Activated gamma-delta T cell treated with anti-CD3 and anti-CD28 coated beads, Interleukin-2, amount 50 U/mL, for 16 hours (primary cell): Measurements from ENCODE around the gene C4BPB.

Source experiments
- DNase-seq: peaks from one replicate; pipeline ENCODE4 v3.0.0-alpha.2; 2020; ENCODE audit warnings: low read depth

C4BPB gene

DNA sequence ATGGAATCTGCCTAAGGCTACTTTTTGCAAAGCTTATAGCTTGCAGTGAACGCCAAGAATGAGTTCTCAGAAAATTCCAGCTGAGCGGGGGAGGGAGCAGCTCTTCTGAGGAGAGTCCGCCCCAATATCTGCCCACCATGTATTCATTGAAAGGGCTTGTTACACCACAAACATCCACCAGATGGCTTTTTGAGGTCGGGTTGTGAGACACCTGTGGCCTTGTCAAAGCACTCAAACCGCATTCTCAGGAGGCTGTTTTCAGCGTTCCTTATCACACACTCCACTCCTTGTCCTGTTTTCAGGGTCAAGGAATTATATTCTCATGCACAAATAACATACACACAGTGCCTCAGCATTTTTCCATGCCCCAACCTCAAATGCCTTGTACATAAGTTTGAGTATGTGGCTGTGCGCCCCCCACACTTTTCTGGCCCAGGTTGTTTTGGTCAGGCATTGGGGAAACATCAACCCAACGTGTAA is 3.9 kb upstream of the C4BPB start:
- DNase-seq: peak; percentile 33

DNA sequence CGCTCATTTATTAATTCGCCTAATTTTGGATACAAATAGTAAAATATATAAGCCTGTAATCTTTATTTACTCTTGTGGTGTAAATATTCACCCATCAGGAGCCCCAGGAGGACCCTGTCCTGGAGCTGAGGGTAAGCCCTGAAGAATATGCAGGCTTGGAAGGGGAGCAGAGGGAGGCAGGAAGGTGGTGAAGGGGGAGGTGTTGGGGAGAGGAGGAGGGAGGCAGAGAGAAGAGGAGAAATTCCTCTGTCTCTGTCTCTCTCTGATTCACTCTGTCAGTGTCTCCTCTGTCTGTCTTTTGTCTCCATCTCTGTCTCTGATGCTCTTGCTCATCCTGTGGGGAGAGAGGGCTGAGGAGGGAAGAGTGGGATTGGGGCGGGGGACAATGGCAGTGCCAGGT is 2.8 kb upstream of the C4BPB start:
- no peak for DNase-seq

DNA sequence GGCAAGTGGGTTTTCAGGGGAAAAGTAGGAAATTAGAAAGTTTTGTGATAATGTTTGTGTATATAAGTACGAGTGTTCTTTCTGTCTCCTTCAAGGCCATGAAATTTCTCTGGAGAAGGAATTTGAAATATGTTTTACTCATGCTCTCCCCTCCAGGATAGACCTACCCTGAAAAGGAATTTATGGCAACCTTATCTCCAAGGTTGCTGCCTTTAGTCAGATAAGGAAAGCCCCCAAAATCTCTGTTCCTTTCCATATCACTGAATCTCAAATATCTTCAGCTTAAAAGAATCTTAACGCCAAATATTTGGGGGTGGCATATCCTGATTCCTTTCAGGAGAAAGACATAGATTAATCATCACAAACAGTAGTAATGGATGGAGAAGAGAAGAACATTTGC is 499 bp upstream of the C4BPB start:
- DNase-seq: no peak

DNA sequence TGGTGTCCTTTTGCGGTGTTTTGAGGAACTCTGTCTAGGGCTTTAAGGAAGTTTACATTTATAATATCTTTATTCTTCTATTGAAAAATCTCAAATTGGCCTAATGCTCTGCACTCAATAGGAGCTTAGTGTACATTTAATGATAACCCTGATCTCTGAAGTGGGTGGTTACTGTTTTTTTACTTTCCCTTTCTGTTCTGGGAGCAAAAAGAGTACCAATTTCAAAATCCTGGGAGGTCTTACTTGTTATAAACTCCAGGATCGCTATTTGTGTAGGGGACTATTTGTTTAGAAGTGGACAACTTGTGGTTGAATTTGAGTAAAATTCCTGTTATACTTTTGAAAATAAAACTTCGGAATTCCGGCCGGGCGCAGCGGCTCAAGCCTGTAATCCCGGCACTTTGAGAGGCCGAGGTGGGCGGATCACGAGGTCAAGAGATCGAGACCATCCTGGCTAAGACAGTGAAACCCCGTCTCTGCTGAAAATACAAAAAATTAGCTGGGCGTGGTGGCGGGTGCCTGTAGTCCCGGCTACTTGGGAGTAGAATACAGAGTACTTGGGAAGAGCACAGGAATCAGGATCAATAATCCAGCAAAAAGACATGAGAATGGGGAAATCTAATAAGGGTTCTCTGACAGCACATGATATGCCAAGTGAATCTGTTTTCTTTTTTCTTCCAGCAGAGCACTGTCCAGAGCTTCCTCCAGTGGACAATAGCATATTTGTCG is 1.1 kb downstream of the C4BPB start:
- DNase-seq: no peak

DNA sequence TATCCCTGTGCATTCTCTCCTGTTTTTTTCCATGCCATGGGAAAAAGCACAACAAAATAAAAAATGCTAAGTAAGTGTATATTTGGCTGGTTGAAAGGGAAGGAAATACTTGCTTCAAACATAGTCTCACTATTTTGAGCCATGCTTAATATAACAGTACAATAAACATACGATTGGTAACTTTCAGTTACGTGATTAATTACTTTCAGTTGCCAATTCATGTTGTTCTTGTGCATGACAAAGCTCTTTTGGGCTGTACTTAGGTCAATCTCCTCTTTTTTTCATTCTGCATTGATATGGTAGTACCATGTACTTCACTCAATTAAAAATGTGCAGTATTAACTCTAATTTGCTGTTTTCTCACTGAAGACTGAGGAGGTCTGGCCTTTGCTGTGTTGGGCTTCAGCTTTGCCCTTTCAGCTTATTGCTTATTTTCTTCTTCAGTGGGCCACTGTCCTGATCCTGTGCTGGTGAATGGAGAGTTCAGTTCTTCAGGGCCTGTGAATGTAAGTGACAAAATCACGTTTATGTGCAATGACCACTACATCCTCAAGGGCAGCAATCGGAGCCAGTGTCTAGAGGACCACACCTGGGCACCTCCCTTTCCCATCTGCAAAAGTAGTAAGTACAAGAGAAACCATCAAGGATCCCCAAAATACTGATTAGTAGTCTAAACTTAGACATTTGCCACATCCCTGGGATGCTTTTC is 2.7 kb downstream of the C4BPB start:
- no peak for DNase-seq

DNA sequence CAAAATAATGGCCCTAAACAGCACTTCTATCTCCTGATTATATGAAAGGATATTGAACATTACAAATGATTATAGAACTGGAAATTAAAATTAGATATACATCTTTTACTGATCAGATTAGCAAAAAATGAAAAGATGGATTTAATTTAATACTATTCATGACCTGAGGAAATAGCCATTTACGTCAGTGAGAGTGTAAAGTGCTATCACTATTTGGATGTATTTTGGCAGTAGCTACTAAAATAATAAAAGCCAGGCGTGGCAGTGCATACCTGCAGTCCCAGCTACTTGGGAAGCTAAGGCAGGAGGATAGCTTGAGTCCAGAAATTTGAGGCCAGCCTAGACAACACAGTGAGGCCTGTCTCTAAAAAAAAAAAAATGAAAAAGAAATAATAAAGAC is 5.3 kb downstream of the C4BPB start:
- DNase-seq: no peak

DNA sequence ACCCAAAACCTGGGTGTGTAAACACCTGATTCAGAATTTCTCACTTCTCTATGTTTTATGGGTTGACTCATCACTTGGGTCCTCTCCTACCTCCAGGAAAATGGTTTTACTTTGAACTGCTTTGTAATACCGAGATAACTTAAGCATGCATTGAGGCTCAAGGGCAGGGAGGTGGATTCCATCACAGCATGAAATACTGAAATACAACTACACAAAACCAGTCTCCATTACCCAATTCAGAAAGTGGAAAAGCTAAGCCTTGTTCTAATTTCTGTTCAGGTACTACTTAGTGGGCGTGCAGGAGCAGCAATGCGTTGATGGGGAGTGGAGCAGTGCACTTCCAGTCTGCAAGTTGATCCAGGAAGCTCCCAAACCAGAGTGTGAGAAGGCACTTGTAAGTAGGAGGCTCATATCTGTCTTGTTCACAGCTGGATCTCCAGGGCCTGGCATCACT is 9.2 kb downstream of the C4BPB start:
- DNase-seq: no peak

DNA sequence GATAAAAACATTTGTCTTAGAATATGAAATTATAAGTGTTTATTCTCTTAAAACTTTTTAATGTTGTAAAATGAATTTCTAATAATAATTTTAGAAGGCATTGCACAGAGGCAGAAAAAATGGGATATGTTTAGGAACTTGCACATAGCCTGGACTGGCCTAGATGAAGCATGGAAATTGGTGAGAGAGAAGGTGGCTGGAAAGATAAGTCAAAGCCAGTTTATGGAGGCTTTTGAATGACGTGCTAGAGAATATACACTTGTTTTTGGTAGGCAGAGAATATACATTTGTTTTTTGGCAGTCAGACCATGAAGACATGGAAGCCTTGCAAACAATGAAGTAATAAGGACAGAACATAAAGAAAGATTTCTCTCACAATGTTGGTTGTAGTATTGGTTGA is 13.1 kb downstream of the C4BPB start:
- DNase-seq: no peak

DNA sequence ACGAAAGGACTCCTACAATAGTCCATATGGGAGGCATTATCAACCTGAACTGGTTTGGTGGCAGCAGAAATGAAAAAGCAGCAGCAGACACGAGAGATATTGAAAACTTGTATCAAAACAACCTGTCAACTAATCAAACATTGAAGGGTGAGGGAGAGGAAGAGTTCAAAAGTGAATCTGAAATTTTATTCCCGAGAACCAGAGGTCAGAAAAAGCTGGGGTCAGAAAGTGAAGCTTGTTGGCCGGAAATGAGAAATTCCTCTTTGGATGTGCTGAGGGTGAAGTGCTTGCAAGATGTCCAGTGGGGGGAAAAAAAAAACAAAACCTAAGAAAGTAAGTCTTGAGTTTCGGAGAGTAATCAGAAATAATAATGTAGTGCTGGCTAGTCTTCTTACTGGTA is 13.5 kb downstream of the C4BPB start:
- DNase-seq: no peak

DNA sequence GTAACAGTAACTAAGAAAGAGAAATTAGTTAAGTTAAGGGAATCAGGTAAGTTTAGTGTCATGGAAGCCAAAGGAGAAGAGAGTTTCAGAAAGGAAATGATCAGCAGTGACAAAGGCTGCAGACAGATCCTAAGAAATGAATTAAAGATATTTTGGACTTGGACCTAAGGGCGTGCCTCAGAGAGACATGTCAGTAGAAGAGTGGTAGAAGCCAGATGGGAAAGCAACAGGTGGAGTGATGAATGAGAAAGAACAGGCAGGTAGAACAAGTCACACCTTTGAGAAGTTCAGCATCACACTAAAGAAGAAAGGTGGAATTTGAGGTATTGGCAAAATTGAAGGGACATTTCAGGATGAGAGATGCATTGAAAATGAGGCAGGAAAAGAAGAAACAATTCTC is 14.0 kb downstream of the C4BPB start:
- DNase-seq: no peak

DNA sequence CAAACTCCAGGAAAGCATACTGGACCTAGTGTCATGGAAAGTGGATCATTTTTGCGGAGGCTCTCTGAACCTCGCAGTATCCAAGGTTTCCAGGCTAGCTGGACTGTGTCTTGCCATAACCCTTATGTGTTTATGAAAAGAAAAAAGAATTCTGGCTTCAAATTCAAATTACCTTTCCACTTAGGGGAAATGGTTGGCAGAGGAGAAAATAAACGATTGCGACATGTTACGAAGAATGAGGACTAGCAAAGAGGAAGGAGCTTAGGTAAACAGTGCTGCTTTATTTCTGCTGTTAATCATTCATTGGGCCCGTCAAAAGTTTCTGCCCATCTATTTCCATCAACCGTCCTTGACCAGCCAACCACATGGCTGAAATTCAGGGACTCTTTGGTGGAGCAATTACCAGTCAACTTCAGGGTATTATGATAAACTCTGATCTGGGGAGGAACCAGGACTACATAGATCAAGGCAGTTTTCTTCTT is 15.3 kb downstream of the C4BPB start, which contains the start of gene C4BPA:
TSS of gene C4BPA (plus strand) at position 342 of the 482 bp plus-strand sequence. CDS start 8,793 bp downstream, outside the sequence.
- no peak for DNase-seq

DNA sequence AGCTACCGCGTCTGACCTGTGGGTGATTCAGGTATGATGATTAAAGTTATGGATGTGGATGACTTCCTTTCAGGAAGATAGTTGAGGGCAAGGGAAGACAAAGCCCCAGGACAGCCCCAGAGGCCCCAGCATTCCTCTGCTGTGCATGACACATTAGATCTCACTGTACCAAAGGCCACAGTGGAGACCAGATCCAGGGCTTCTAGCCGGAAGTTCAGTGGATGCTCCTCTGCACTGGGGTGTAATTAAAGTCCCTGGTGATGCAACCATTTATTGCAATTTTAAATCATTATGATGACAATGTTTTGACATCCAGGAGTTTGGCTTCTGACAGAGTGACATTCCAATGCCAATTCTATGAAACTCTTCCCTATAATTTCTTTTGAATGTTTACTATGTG is 20.3 kb downstream of the C4BPB start:
- DNase-seq: no peak

DNA sequence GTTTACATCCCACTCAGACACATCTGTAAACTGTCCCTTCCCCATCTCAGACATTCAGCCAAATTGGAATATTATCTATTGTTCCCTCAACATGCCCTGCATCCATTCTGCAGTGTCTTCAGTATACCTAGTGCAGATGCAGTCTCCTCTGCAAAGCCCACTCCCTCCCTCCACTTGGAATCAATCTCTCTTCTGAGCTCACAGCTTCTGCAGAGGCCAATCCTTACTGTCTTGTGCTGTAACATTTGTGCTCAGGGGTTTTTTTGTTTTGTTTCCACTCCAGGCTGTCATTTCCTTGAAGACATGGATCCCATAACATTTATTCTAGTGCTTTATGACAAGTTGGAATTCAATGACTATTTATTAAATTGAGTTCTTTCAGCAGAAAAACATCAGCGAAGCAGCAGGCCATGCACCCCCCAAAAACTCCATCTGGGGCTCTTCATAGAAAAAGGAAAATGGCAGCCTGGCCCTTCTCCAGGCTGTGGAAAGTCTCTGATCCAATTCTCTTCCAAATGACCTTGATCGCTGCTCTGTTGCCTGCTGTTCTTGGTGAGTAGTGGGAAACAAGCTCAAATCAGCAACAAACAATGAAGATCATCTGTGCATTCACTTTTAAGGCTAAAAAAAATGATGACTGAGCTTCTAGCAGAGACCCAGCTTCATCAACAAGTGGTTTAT is 24.1 kb downstream of the C4BPB start:
- DNase-seq: no peak

DNA sequence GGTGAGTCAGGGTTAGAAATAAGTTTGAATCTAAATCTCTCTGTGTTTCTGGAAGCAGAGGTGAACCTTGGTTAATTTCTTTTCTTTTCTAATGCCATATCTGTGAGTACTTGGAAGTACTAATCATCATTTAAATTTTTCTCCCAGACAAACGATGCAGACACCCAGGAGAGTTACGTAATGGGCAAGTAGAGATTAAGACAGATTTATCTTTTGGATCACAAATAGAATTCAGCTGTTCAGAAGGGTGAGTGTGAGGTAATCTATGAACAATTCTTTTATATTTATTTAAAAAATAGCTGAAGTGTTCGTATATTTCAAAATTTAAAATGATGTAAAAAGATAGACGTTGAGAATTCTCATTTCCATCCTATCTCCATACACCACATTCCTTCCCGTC is 26.6 kb downstream of the C4BPB start:
- no peak for DNase-seq

DNA sequence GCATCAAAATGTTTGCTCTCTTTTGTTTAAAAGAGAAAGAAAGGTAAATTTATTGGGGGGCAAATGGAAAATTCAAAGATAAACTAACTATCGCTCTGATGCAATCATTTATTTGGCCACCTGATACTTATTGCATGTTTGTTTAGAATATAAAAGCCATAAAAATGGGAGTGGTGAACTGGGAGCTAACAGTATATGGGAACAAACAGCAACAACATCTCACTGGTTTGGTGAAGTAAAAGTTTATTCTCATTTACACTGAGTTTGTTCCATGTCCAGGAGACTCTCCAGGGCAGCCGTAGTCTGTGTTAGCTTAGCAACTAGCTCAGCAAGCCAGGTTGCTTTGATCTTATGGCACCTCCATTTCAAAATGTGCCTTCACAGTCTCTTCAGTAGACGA is 35.7 kb downstream of the C4BPB start:
- DNase-seq: no peak

DNA sequence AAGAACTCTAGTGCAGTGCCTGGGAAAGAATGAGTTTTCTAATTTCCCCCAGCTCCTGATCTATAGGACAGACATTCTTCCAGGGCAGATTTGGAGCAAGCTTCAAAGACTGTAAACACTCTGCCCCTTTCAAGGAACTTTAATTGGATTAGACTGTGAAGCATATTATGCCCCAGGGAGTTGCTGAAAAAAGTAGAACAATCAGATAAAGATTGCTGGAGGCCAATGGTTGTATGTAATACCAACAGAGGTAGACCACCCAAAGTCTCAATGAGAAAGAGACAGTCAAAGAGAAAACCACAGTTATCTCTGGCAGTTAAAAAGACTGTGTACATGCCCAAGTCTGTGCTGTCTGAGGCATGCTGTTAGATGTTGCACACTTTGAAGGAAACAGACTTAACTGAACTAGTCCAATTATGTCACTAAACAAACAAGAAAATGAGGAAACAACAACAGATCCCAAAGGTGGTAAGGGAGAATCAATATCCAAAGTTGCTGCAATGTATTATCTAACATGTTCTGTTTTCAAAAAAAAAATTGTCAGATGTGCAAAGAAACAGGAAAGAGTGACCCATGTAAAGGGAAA is 39.8 kb downstream of the C4BPB start:
- no peak for DNase-seq

DNA sequence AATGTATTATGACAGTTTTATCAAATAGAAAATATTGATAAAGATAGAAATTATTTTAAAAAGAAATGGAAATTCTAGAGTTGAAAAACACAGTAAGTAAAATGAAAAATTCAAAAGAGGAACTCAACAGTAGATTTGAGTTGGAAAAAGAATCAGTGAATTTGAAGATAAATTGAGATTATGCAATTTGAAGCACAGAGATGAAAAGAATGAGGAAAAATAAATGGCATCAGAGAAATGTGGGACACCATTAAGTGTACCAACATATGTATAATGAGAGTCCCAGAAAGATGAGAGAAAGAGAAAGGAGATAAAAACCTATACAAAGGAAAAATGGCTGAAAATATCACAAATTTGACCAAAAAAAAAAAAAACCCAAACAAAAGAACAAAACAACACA is 40.4 kb downstream of the C4BPB start:
- DNase-seq: no peak

DNA sequence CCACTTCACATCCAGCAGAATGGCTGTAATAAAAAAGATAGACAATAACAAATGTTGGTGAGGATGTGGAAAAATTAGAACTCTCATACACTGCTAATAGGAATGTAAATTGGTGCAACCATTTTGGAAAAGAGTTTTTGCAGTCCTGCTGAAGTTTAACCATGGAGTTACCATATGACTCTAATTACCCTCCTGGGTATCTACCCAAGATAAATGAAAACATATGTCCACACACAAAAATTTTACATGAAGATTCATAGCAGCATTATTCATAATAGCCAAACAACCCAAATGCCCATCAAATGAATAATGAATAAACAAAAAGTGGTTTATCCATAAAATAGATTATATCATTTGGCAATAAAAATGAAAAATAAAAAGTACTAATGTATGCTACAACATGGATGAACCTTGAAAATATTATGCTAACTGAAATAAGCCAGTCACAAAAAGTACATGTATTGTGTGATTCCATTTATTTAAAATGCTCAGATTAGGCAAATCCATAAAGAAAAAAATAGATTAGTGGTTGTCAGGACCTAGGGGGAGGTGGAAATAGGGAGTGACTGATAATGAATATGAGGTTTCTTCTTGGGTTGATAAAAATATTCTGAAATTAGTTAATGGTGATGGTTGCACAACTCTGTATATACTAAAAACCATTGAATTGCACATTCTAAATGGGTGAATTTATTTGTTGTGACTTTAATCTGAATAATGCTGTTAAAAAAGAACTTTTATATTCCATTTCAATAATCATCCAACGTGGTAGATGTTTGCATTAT is 41.8 kb downstream of the C4BPB start:
- DNase-seq: no peak

DNA sequence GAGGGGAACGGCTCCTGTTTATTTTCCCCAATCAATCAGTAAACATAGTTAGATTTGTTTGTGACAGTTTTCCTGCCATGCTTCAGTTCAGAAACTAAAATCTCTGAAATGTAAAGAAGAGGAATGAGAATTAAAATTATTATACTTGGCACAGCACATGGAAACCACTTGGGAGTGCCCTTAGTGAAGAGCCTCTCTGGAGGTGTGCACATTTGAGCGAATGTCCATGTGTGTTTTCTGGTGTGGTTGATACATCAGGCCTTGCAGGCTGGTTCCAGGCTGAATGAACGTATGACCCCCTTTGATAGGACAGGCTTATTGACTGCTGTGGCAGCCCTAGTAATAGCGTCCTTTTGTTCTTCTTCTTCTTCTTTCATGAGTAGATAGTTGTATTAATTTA is 42.5 kb downstream of the C4BPB start:
- no peak for DNase-seq

DNA sequence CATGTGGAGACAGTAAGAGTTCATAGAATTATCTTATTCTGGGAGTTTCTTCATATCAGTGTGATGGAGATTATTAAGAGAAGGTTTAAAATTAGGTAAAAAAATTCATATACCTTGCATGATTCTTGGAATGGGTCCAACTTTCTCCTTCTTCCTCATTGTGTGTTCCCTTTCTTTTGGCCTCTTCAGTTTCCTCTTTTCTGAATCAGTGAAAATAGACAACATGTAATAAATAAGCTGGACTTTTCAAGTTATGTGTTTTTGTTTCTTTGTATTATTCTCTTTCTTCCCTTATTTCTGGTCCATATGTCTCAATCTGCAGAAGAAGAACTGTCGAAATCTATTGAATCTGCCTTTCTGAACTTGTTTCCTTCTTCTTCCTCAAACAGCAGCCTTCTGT is 45.9 kb downstream of the C4BPB start:
- DNase-seq: no peak

DNA sequence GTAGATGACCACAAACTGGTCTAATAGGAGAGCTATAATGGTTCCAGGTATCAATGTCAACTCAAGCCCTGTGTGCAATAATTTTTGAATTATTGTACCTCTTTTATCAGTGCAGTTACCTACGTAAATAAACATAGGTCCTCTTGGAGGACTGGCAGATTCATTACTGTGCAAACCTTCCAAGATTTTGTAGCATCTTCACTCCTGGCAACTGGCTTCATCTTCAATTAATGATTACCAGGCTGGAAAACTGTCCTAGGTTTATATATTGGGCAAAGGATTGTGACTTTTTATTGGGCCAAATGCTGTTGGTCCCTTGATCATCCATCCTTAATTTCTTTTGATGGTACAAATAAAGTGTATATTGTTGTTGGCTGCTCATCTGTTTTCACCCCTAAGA is 51.0 kb downstream of the C4BPB start:
- DNase-seq: no peak

DNA sequence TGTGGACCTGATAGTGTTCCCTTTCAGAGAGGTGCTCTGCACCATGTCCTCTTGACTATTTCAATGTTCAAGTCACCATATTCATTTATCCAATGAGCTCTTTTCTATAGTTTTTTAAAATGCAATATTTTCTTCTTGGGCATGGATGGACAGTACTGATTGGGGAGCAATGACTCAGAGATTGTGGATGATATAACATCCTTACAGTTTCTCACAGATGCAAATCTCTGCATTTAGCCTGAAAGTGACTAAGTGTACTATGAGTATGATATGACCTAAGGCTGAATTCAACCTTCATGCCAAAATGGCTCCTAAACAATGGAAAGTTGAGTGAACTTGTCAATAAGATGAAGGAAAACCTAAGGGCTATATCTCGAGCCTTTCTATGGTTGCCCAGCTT is 51.9 kb downstream of the C4BPB start:
- no peak for DNase-seq
